ENCODE data around the gene KCNN4. TPM values are rescaled to one million over a fixed set of nuclear protein-coding genes. Genes with fewer than 3 reads are reported as not detected.

KCNN4 gene
- total and polyA plus RNA-seq, 2 experiments from 2014 or later = 3.6 to 5.4 TPM

- 96% methylated on average over 4 of the region's 4 CpGs for WGBS (ENCODE audit: low lambda C conversion rate, missing lambda C conversion rate)
- Histone ChIP-seq H2AFZ (no peak overlapping the region), H3K79me2 (peaks cover 27% of the 10 kb centered on the region), H3K4me3 (no peak overlapping the region), H3K27ac (no peak overlapping the region), H3K4me2 (no peak overlapping the region), H3K9me2 (replicated peaks; ENCODE audit: insufficient read depth) (no peaks in the 10 kb centered on the region), H3K9me3 (ENCODE audit: low read depth) (no peaks in the 10 kb centered on the region), H4K20me1 (ENCODE audit: insufficient read depth, poor library complexity, severe bottlenecking) (peaks cover 4% of the 10 kb centered on the region), H3K27me3 (no peaks in the 10 kb centered on the region), H3K36me3 (replicated peaks; ENCODE audit: insufficient read depth, low read depth) (no peaks in the 10 kb centered on the region), H3K4me1 (ENCODE audit: insufficient read depth) (peaks cover 11% of the 10 kb centered on the region)
- TF ChIP-seq CTCF (IDR thresholded peaks at IDR 0.05; ENCODE audit: poor library complexity) (no peak), EZH2 (IDR thresholded peaks at IDR 0.05; ENCODE audit: borderline replicate concordance) (no peak), EZH2phosphoT487 (IDR thresholded peaks at IDR 0.05; ENCODE audit: low read depth, severe bottlenecking, unreplicated experiment) (no peak)
- DNase-seq (ENCODE audit: low spot score) = no peak
These were observed 32.1 kb downstream of the KCNN4 start for GRCh38 chr19:43748685-43749084.

GRCh38 chr19:43748205-43748594, 32.6 kb downstream of the KCNN4 start:
- Histone ChIP-seq H3K79me2 (peaks cover 24% of the 10 kb centered on the region), H3K36me3 (replicated peaks; ENCODE audit: insufficient read depth, low read depth) (no peaks in the 10 kb centered on the region), H3K4me3 (no peak overlapping the region), H2AFZ (no peak overlapping the region), H3K4me2 (no peak overlapping the region), H3K9me2 (replicated peaks; ENCODE audit: insufficient read depth) (no peaks in the 10 kb centered on the region), H3K4me1 (ENCODE audit: insufficient read depth) (peaks cover 10% of the 10 kb centered on the region), H3K27ac (no peak overlapping the region), H3K9me3 (ENCODE audit: low read depth) (no peaks in the 10 kb centered on the region), H3K27me3 (no peaks in the 10 kb centered on the region), H4K20me1 (ENCODE audit: insufficient read depth, poor library complexity, severe bottlenecking) (peaks cover 4% of the 10 kb centered on the region)
- no peak for DNase-seq (ENCODE audit: low spot score)
- TF ChIP-seq EZH2 (IDR thresholded peaks at IDR 0.05; ENCODE audit: borderline replicate concordance) (no peak), CTCF (IDR thresholded peaks at IDR 0.05; ENCODE audit: poor library complexity) (no peak), EZH2phosphoT487 (IDR thresholded peaks at IDR 0.05; ENCODE audit: low read depth, severe bottlenecking, unreplicated experiment) (no peak)
- 99% methylated on average over 4 of the region's 4 CpGs for WGBS (ENCODE audit: low lambda C conversion rate, missing lambda C conversion rate)

- Histone ChIP-seq H3K9me3 (ENCODE audit: low read depth) (no peaks in the 10 kb centered on the region), H3K4me2 (no peak overlapping the region), H3K9me2 (replicated peaks; ENCODE audit: insufficient read depth) (no peaks in the 10 kb centered on the region), H4K20me1 (ENCODE audit: insufficient read depth, poor library complexity, severe bottlenecking) (peaks cover 4% of the 10 kb centered on the region), H3K4me3 (no peak overlapping the region), H3K79me2 (peaks cover 22% of the 10 kb centered on the region), H3K27me3 (no peaks in the 10 kb centered on the region), H2AFZ (no peak overlapping the region), H3K27ac (no peak overlapping the region), H3K4me1 (ENCODE audit: insufficient read depth) (peaks cover 5% of the 10 kb centered on the region), H3K36me3 (replicated peaks; ENCODE audit: insufficient read depth, low read depth) (no peaks in the 10 kb centered on the region)
- TF ChIP-seq CTCF (IDR thresholded peaks at IDR 0.05; ENCODE audit: poor library complexity) = no peak
- no peak for TF ChIP-seq EZH2phosphoT487 (IDR thresholded peaks at IDR 0.05; ENCODE audit: low read depth, severe bottlenecking, unreplicated experiment)
- no peak for TF ChIP-seq EZH2 (IDR thresholded peaks at IDR 0.05; ENCODE audit: borderline replicate concordance)
- 92% methylated on average over 9 of the region's 16 CpGs for WGBS (ENCODE audit: low lambda C conversion rate, missing lambda C conversion rate)
- DNase-seq (ENCODE audit: low spot score) = no peak
These were observed 33.1 kb downstream of the KCNN4 start for GRCh38 chr19:43747557-43748204.
